Erythroblast (primary cell): ENCODE results near the gene CNTNAP5.

Experiments
- DNase-seq, 2 experiments: peaks; one replicate each; lab custom pipeline; 2025; lab: John Stamatoyannopoulos, UW
- GATA1 ChIP-seq: IDR thresholded peaks from 2 replicates; pipeline ENCODE4 v1.6.1; 2011; ENCODE audit warnings: low read depth, mild to moderate bottlenecking, control low read depth, low read length, moderate library complexity
- POLR2A ChIP-seq: IDR thresholded peaks from 2 replicates; pipeline ENCODE4 v1.6.1; 2011; ENCODE audit warnings: mild to moderate bottlenecking, low read length

CNTNAP5 gene

DNA sequence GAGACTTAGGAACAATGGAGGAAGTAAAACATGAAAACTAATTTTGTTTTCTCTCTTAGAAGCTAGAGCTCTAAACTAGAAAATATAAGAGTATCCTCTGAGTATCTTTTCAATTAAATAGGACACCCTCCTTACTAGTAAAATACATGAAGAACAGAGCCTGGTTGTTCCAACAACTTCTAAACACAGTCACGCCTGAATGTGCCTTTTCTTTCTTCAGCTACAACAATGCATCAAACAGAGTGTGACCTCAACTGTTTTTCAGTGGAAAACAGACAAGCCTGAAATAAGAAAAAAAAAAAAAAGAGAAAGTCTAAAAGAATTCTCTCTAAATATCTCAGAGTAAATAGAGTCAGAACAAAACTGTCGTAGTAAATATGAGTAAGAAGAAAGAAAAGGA, 928.8 kb downstream of the CNTNAP5 start:
- DNase-seq = no peak
- no peak for TF ChIP-seq GATA1
- TF ChIP-seq POLR2A = no peak

DNA sequence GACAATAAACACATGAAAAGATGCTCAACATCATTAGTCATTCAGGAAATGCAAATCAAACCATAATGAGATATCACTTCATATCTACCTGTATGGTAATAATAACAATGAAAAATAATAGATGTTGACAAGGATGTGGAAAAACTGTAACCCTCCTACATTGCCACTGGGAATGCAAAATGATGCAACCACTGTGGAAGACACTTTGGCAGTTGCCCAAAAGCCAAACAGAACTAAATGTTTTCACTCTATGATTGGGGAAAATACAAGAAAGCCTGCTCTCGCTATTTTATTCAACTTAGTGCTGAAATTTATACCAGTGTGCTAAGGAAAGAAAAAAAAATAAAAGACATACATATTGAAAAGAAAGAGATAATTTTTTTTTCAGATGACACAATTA, 934.5 kb downstream of the CNTNAP5 start:
- no peak for DNase-seq
- TF ChIP-seq GATA1 (no peak), POLR2A (no peak)

GRCh38 chr2:124961132-124961531, 936.0 kb downstream of the CNTNAP5 start:
- TF ChIP-seq GATA1 (no peak), POLR2A (no peak)

More at GRCh38 chr2:124961132-124961531, 936.0 kb downstream of the CNTNAP5 start:
- DNase-seq = no peak
